HG03159 (cell line): Measurements from ENCODE around the gene SF3A2.
"Not testable (repeated sequence)": the region's sequence is repeated elsewhere in the genome, so short reads cannot be mapped to it uniquely, and the experiment has no call there.

Experiments used
- ATAC-seq: cut with Tn5 transposase; IDR thresholded peaks from one replicate; pipeline ENCODE4 v1.9.1; 2021; ENCODE audit warnings: mild to moderate bottlenecking, moderate library complexity; ENCODE audit not compliant: unreplicated experiment

The SF3A2 gene

GRCh38 chr19:2236314-2237050 lies at the start of gene SF3A2, which contains the start of gene PLEKHJ1:
Gene SF3A2, plus strand, starts transcription at chr19:2236824. Its CDS starts 6,595 bp downstream, at chr19:2243419.
Gene PLEKHJ1, minus strand, starts transcription at chr19:2236329. Its CDS starts 81 bp downstream, at chr19:2236248.
- ATAC-seq, result peak; percentile 66

DNA sequence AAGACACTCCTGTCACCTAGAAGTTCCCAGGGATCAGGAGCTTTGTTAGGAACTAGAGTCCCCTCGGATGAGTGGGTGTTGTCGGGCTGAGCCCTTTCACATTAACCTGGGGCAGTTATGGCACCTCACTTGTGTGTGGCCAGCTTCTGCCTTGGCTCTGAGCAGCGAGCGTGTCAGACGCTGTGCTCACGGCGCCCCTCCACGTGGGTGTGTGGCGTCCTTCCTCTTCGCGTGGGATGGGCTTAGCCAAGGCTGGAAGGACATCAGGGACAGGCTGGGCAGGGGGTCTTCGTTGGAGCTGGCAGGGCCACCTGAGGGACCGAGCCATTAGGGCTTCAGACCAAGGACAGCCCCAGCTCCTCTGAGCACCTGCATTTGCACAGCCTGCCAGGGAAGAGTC lies 49.5 kb upstream of the SF3A2 start:
- ATAC-seq, result no peak

- ATAC-seq, result no peak
These were observed 47.8 kb upstream of the SF3A2 start for GRCh38 chr19:2188708-2189385.

GRCh38 chr19:2189880-2190279 lies 46.7 kb upstream of the SF3A2 start:
- ATAC-seq, result no peak

- ATAC-seq, result no peak
These were observed 45.7 kb upstream of the SF3A2 start for GRCh38 chr19:2190848-2191455.

- no peak for ATAC-seq
These were observed 44.9 kb upstream of the SF3A2 start for GRCh38 chr19:2191456-2192310.

DNA sequence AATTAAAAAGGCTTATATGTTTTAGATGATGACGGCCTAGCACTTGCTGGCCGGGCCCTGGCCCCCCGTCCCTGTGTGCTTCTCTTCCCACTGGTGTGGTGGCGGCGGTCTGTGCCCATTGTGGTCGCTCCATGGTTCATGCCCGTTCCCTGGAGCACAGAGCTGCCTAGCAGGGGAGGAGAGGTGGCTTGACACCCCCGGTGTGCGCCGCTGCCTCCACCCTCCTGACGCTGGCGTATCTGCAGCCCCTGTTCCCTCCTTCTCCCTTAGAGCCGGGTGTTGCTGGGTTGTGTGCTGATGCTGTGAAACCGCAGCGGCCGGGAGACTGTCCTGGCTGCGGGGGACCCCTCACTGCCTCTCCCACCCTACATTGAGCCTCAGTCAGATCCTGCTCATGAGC lies 43.8 kb upstream of the SF3A2 start:
- ATAC-seq, result no peak

- ATAC-seq, result no peak
These were observed 42.8 kb upstream of the SF3A2 start for GRCh38 chr19:2193807-2194206.

DNA sequence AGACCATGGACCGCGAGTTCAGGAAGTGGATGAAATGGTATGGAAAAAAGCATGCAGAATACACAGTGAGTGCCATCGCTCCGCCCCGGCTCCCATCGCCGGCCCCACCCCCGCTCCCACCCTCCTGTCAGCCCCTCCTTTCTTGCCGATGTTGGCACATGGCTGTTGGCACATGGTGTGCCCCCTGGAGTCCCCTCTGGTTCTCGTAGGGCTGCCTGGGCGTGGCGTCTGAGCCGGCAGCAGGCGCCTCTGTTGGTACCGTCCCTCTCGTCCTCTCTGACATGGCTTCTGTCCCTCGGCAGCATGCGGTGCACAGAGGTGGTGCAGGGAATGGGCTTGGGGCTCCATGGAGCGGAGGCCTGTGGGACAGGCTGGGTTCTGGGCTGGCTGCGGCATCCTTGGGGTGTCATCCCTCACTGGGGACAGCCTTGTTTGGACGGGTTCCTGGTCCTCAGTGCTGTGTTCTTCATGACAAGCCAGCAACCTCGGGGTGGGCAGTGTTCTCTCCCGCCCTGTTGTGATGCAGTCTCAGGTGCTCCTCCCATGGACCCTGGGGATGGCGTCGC lies 42.0 kb upstream of the SF3A2 start:
- ATAC-seq, result no peak

- no peak for ATAC-seq
These were observed 41.3 kb upstream of the SF3A2 start for GRCh38 chr19:2195361-2195760.

- no peak for ATAC-seq
These were observed 40.7 kb upstream of the SF3A2 start for GRCh38 chr19:2195914-2196313.

GRCh38 chr19:2197270-2197669 lies 39.4 kb upstream of the SF3A2 start:
- no peak for ATAC-seq

DNA sequence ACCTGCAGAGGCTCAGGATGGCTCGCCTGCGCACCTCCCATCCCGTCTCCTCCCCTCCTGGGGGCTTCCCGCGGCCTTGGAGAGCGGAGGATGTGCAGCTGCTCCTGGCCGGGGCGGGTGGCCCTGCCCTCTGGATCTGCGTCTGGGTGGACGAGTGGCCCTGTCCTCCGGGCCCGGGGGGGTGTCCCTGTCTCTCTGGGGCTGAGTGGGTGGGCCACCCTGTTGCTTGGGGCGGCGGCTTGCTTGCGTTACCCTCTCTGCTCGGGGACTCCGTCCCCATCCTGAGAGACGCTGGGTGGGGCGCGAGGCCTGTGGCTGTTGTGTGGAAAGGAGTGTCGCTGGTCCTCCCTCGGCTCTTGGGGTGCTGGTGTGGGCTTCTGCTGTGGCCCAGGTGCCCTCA lies 38.3 kb upstream of the SF3A2 start:
- no peak for ATAC-seq

GRCh38 chr19:2199215-2199614 lies 37.4 kb upstream of the SF3A2 start:
- no peak for ATAC-seq

- ATAC-seq, result no peak
These were observed 36.6 kb upstream of the SF3A2 start for GRCh38 chr19:2199861-2200623.

DNA sequence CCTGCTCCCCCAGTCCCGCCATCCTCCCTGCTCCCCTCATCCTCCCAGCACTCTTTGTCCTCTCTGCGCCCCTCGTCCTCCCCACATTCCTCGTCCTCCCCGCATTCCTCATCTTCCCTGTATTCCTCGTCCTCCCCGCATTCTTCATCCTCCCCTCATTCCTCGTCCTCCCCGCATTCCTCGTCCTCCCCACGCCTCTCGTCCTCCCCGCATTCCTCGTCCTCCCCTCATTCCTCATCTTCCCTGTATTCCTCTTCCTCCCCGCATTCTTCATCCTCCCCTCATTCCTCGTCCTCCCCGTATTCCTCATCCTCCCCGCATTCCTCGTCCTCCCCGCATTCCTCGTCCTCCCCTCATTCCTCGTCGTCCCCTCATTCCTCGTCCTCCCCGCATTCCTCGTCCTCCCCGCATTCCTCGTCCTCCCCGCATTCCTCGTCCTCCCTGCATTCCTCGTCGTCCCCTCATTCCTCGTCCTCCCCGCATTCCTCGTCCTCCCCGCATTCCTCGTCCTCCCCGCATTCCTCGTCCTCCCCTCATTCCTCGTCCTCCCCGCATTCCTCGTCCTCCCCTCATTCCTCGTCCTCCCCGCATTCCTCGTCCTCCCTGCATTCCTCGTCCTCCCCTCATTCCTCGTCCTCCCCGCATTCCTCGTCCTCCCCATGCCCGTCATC lies 35.9 kb upstream of the SF3A2 start:
- not testable (repeated sequence) for ATAC-seq

DNA sequence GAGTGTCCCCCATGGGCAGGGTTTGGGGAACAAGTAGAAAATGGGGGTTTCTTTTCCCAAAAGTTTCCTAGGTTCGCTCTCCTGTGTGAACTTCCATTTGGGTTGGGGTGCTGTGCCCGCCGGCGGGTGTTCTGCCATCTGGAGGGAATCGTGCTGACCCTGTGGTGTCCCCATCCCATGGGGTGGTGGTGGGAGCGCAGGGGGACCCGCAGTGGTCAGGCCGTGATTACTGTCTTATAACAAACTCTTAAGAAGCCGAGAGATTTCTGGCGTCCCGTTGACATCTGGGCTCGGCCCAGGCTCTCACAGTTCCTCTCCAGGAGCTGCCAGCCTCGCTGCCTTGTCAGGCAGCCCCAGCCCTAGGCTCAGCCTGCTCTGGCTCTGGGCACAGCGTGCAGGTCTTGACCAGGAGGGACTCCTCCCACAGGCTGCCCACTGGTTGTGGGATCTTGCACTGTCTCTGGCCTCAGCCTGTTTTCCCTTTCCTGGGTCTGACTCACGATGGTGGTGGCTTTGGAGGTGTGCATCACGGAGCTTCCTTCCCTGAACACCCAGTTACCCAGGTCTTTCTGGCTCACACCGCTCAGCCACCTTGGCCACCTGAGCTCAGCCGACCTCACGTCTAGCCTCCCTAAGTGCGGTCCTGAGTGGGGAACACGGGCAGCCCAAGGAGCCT lies 35.0 kb upstream of the SF3A2 start:
- no peak for ATAC-seq

- ATAC-seq, result no peak
These were observed 34.3 kb upstream of the SF3A2 start for GRCh38 chr19:2202366-2202765.

GRCh38 chr19:2207008-2207407 lies 29.6 kb upstream of the SF3A2 start:
- no peak for ATAC-seq
